Measurements from ENCODE around the gene ERH. TPM values are rescaled to one million over a fixed set of nuclear protein-coding genes. Genes with fewer than 3 reads are reported as not detected.
"Not testable (repeated sequence)": the region's sequence is repeated elsewhere in the genome, so short reads cannot be mapped to it uniquely, and the experiment has no call there.

Gene ERH
- total and polyA plus RNA-seq, 5 donors from 2014 or later, result 57.2 to 117 (median 85.0) TPM

GRCh38 chr14:69392481-69392880 lies 5.6 kb downstream of the ERH start:
- no peaks in the 10 kb centered on the region for H3K9me3 ChIP-seq (ENCODE audit: control insufficient read depth in 2 of 2, low read length in 2 of 2)
- ATAC-seq (ENCODE audit: low read depth in 2 of 2) (no peak), DNase-seq (no peak)
- H3K36me3 ChIP-seq (ENCODE audit: control insufficient read depth, insufficient read depth, low read length), result peaks cover 72% of the 10 kb centered on the region
- peaks cover 46 to 91% (median 68%) of the 10 kb centered on the region in 4 donors for H3K4me1 Mint-ChIP-seq
- no peaks in the 10 kb centered on the region for H3K27me3 ChIP-seq (ENCODE audit: control insufficient read depth, insufficient read depth, low read length)
- H3K4me1 ChIP-seq (ENCODE audit: control insufficient read depth, insufficient read depth, low read length, poor library complexity, severe bottlenecking), result peaks cover 65% of the 10 kb centered on the region
- no peaks in the 10 kb centered on the region for H3K27me3 Mint-ChIP-seq
- H3K27ac Mint-ChIP-seq, result peak overlapping the region in 1 of 3 donors; percentile 33
- H3K9me3 Mint-ChIP-seq, result no peaks in the 10 kb centered on the region
- peak overlapping the region; percentile 19 to 84 (median 53) for H3K4me3 Mint-ChIP-seq
- no peak overlapping the region for H3K27ac ChIP-seq (ENCODE audit: insufficient read depth, low read length, poor library complexity, severe bottlenecking)
- H3K36me3 Mint-ChIP-seq, result peaks cover 63% of the 10 kb centered on the region
- peak overlapping the region; percentile 9 for H3K4me3 ChIP-seq (ENCODE audit: low read depth, low read length)

GRCh38 chr14:69391400-69391799 lies 6.7 kb downstream of the ERH start:
- not testable (repeated sequence) for H3K27me3 ChIP-seq (ENCODE audit: control insufficient read depth, insufficient read depth, low read length); H3K4me3 ChIP-seq (ENCODE audit: low read depth, low read length); H3K9me3 Mint-ChIP-seq; ATAC-seq (ENCODE audit: low read depth in 2 of 2); H3K27me3 Mint-ChIP-seq; H3K9me3 ChIP-seq (ENCODE audit: control insufficient read depth in 2 of 2, low read length in 2 of 2); H3K27ac ChIP-seq (ENCODE audit: insufficient read depth, low read length, poor library complexity, severe bottlenecking); DNase-seq
- H3K4me1 Mint-ChIP-seq, result peaks cover 37 to 86% (median 62%) of the 10 kb centered on the region in 4 donors
- peak overlapping the region in 1 of 3 donors; percentile 46 for H3K27ac Mint-ChIP-seq
- peaks cover 69% of the 10 kb centered on the region for H3K36me3 Mint-ChIP-seq
- H3K4me1 ChIP-seq (ENCODE audit: control insufficient read depth, insufficient read depth, low read length, poor library complexity, severe bottlenecking), result peaks cover 54% of the 10 kb centered on the region
- peaks cover 80% of the 10 kb centered on the region for H3K36me3 ChIP-seq (ENCODE audit: control insufficient read depth, insufficient read depth, low read length)
- peak overlapping the region in 3 of 4 donors; percentile 21 to 84 (median 36) for H3K4me3 Mint-ChIP-seq

DNA sequence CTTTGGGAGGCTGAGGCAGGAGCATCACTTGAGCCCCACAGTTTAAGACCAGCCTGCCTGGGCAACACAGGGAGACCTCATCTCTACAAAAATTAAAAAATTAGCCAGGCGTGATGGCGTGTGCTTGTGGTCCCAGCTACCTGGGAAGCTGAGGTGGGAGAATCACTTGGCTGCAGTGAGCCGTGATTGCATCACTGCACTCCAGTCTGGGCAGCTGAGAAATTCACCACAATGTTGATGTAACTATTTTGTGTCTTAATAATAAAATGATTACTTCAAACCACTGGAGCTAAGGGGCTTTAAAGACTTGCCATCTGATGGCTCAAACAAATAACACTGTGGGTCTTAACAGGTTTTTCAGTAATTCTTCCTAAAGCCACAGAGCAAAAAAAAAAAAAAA lies 10.8 kb downstream of the ERH start:
- Histone ChIP-seq H3K9me3 (ENCODE audit: control insufficient read depth in 2 of 2, low read length in 2 of 2) (no peaks in the 10 kb centered on the region), H3K27ac (ENCODE audit: insufficient read depth, low read length, poor library complexity, severe bottlenecking) (no peak overlapping the region), H3K36me3 (ENCODE audit: control insufficient read depth, insufficient read depth, low read length) (peaks cover 78% of the 10 kb centered on the region), H3K4me1 (ENCODE audit: control insufficient read depth, insufficient read depth, low read length, poor library complexity, severe bottlenecking) (peaks cover 21% of the 10 kb centered on the region), H3K4me3 (ENCODE audit: low read depth, low read length) (no peak overlapping the region), H3K27me3 (ENCODE audit: control insufficient read depth, insufficient read depth, low read length) (no peaks in the 10 kb centered on the region)
- no peak for DNase-seq
- no peak overlapping the region for H3K27ac Mint-ChIP-seq
- no peak overlapping the region for H3K4me3 Mint-ChIP-seq
- no peaks in the 10 kb centered on the region for H3K27me3 Mint-ChIP-seq
- peaks cover 26 to 66% (median 45%) of the 10 kb centered on the region in 4 donors for H3K4me1 Mint-ChIP-seq
- no peaks in the 10 kb centered on the region for H3K9me3 Mint-ChIP-seq
- ATAC-seq (ENCODE audit: low read depth in 2 of 2), result no peak
- H3K36me3 Mint-ChIP-seq, result peaks cover 59% of the 10 kb centered on the region

- DNase-seq (no peak), ATAC-seq (ENCODE audit: low read depth in 2 of 2) (no peak)
- Histone ChIP-seq H3K36me3 (ENCODE audit: control insufficient read depth, insufficient read depth, low read length) (peaks cover 56% of the 10 kb centered on the region), H3K27me3 (ENCODE audit: control insufficient read depth, insufficient read depth, low read length) (no peaks in the 10 kb centered on the region), H3K27ac (ENCODE audit: insufficient read depth, low read length, poor library complexity, severe bottlenecking) (no peak overlapping the region), H3K4me1 (ENCODE audit: control insufficient read depth, insufficient read depth, low read length, poor library complexity, severe bottlenecking) (no peaks in the 10 kb centered on the region), H3K9me3 (ENCODE audit: control insufficient read depth in 2 of 2, low read length in 2 of 2) (no peaks in the 10 kb centered on the region), H3K4me3 (ENCODE audit: low read depth, low read length) (no peak overlapping the region)
- peaks cover 0 to 16% (median 4%) of the 10 kb centered on the region in 4 donors for H3K4me1 Mint-ChIP-seq
- H3K36me3 Mint-ChIP-seq, result peaks cover 40% of the 10 kb centered on the region
- H3K4me3 Mint-ChIP-seq, result no peak overlapping the region
- peaks cover 0 to 6% (median 0%) of the 10 kb centered on the region in 7 donors for H3K9me3 Mint-ChIP-seq
- H3K27me3 Mint-ChIP-seq, result no peaks in the 10 kb centered on the region
- no peak overlapping the region for H3K27ac Mint-ChIP-seq
Observed at GRCh38 chr14:69378274-69378673, 19.8 kb downstream of the ERH start.

- peaks cover 38% of the 10 kb centered on the region for H3K36me3 Mint-ChIP-seq
- H3K27ac Mint-ChIP-seq, result no peak overlapping the region
- Histone ChIP-seq H3K27ac (ENCODE audit: insufficient read depth, low read length, poor library complexity, severe bottlenecking) (no peak overlapping the region), H3K4me3 (ENCODE audit: low read depth, low read length) (no peak overlapping the region), H3K4me1 (ENCODE audit: control insufficient read depth, insufficient read depth, low read length, poor library complexity, severe bottlenecking) (no peaks in the 10 kb centered on the region), H3K9me3 (ENCODE audit: control insufficient read depth in 2 of 2, low read length in 2 of 2) (no peaks in the 10 kb centered on the region), H3K36me3 (ENCODE audit: control insufficient read depth, insufficient read depth, low read length) (peaks cover 51% of the 10 kb centered on the region), H3K27me3 (ENCODE audit: control insufficient read depth, insufficient read depth, low read length) (no peaks in the 10 kb centered on the region)
- H3K4me1 Mint-ChIP-seq, result peaks cover 0 to 16% (median 2%) of the 10 kb centered on the region in 4 donors
- H3K9me3 Mint-ChIP-seq, result peaks cover 0 to 6% (median 0%) of the 10 kb centered on the region in 7 donors
- no peaks in the 10 kb centered on the region for H3K27me3 Mint-ChIP-seq
- DNase-seq (no peak), ATAC-seq (ENCODE audit: low read depth in 2 of 2) (no peak)
- no peak overlapping the region for H3K4me3 Mint-ChIP-seq
Observed at GRCh38 chr14:69376439-69376838, 21.7 kb downstream of the ERH start.

DNA sequence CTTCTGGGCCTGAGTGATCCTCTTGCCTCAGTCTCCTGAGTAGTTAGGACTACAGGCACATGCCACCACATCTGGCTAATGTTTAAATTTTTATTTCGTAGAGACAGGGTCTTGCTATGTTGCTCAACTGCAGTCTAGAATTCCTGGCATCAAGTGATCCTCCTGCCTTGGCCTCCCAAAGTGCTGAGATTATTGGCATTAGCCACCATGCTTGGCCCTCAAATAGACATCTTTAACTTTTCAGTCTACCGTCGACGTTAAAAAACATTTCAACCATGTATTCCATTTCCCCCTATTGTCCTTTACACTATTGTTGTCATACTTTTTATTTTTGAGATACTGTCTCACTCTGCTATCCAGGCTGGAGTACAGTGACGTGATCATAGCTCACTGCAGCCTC lies 22.4 kb downstream of the ERH start:
- Mint-ChIP-seq H3K4me1 (peaks cover 0 to 16% (median 2%) of the 10 kb centered on the region in 4 donors), H3K27me3 (no peaks in the 10 kb centered on the region), H3K9me3 (peaks cover 0 to 6% (median 0%) of the 10 kb centered on the region in 7 donors), H3K4me3 (no peak overlapping the region), H3K27ac (no peak overlapping the region), H3K36me3 (peaks cover 38% of the 10 kb centered on the region)
- H3K27ac ChIP-seq (ENCODE audit: insufficient read depth, low read length, poor library complexity, severe bottlenecking), result no peak overlapping the region
- no peak for DNase-seq
- no peaks in the 10 kb centered on the region for H3K27me3 ChIP-seq (ENCODE audit: control insufficient read depth, insufficient read depth, low read length)
- H3K4me1 ChIP-seq (ENCODE audit: control insufficient read depth, insufficient read depth, low read length, poor library complexity, severe bottlenecking), result no peaks in the 10 kb centered on the region
- H3K36me3 ChIP-seq (ENCODE audit: control insufficient read depth, insufficient read depth, low read length), result peaks cover 45% of the 10 kb centered on the region
- no peak for ATAC-seq (ENCODE audit: low read depth in 2 of 2)
- no peak overlapping the region for H3K4me3 ChIP-seq (ENCODE audit: low read depth, low read length)
- H3K9me3 ChIP-seq (ENCODE audit: control insufficient read depth in 2 of 2, low read length in 2 of 2), result no peaks in the 10 kb centered on the region

GRCh38 chr14:69375182-69375581 lies 22.9 kb downstream of the ERH start:
- H3K36me3 Mint-ChIP-seq, result peaks cover 38% of the 10 kb centered on the region
- H3K4me1 Mint-ChIP-seq, result peaks cover 0 to 16% (median 2%) of the 10 kb centered on the region in 4 donors
- H3K4me3 Mint-ChIP-seq, result no peak overlapping the region

GRCh38 chr14:69374235-69374634 lies 23.9 kb downstream of the ERH start:
- ATAC-seq (ENCODE audit: low read depth in 2 of 2) (no peak), DNase-seq (no peak)
- Histone ChIP-seq H3K27ac (ENCODE audit: insufficient read depth, low read length, poor library complexity, severe bottlenecking) (no peak overlapping the region), H3K4me1 (ENCODE audit: control insufficient read depth, insufficient read depth, low read length, poor library complexity, severe bottlenecking) (no peaks in the 10 kb centered on the region), H3K4me3 (ENCODE audit: low read depth, low read length) (no peak overlapping the region), H3K9me3 (ENCODE audit: control insufficient read depth in 2 of 2, low read length in 2 of 2) (no peaks in the 10 kb centered on the region), H3K36me3 (ENCODE audit: control insufficient read depth, insufficient read depth, low read length) (peaks cover 32% of the 10 kb centered on the region), H3K27me3 (ENCODE audit: control insufficient read depth, insufficient read depth, low read length) (no peaks in the 10 kb centered on the region)
- Mint-ChIP-seq H3K4me3 (no peak overlapping the region), H3K36me3 (peaks cover 38% of the 10 kb centered on the region), H3K9me3 (peaks cover 0 to 6% (median 0%) of the 10 kb centered on the region in 7 donors), H3K4me1 (peaks cover 0 to 16% (median 2%) of the 10 kb centered on the region in 4 donors), H3K27ac (peak overlapping the region in 1 of 3 donors; percentile 26), H3K27me3 (no peaks in the 10 kb centered on the region)

More at GRCh38 chr14:69375182-69375581, 22.9 kb downstream of the ERH start:
- Mint-ChIP-seq H3K27me3 (no peaks in the 10 kb centered on the region), H3K9me3 (peaks cover 0 to 6% (median 0%) of the 10 kb centered on the region in 7 donors), H3K27ac (no peak overlapping the region)
- no peaks in the 10 kb centered on the region for H3K4me1 ChIP-seq (ENCODE audit: control insufficient read depth, insufficient read depth, low read length, poor library complexity, severe bottlenecking)
- H3K27ac ChIP-seq (ENCODE audit: insufficient read depth, low read length, poor library complexity, severe bottlenecking), result no peak overlapping the region
- DNase-seq, result no peak
- H3K9me3 ChIP-seq (ENCODE audit: control insufficient read depth in 2 of 2, low read length in 2 of 2), result no peaks in the 10 kb centered on the region
- H3K27me3 ChIP-seq (ENCODE audit: control insufficient read depth, insufficient read depth, low read length), result no peaks in the 10 kb centered on the region
- no peak overlapping the region for H3K4me3 ChIP-seq (ENCODE audit: low read depth, low read length)
- no peak for ATAC-seq (ENCODE audit: low read depth in 2 of 2)
- H3K36me3 ChIP-seq (ENCODE audit: control insufficient read depth, insufficient read depth, low read length), result peaks cover 41% of the 10 kb centered on the region
